NCI-H82 treated with DMSO at 0.1 percent for 48 hours (cell line): ENCODE data around the gene PLXNA2.

Source experiments
- DNase-seq: peaks from one replicate; lab custom pipeline; 2025; ENCODE audit not compliant: unreplicated experiment; lab: John Stamatoyannopoulos, UW

Gene PLXNA2

DNA sequence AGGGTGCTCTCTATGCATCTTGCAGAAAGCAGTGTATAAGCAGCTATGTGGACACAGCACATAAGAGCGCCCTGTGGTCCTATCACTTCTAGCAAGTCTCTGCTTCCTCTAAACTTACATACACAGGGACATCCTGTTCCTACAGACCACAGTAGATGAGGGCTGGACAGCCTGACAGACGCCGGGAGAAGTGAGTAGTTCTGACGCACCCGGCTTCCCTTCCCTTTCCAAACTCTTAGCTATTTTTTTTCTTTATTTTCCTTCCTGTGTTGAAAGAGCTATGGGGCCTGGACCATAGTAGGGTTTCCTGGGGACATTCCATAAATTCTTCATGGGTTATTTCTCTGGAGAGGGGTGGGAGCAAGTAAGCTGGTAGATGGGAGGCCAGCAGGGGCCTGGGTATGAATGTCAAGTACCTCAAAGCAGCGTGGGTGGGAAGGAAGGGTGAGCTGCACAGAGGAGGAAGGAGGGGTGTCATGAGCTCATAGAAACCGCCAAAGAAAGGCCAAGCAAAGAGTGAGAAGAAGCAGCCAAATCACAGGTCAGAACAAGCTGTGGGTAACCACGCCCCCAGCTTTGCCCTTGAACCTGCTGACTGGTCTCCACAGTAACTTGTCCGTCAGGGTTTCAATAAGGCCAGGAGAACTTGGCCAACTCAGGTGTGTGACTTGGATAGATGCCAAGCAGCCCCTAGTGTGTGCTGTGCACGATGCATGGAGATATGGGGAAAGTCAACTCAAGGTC, 36.6 kb downstream of the PLXNA2 start:
- no peak for DNase-seq

- no peak for DNase-seq
Observed at GRCh38 chr1:208206092-208206698, 38.0 kb downstream of the PLXNA2 start.

DNA sequence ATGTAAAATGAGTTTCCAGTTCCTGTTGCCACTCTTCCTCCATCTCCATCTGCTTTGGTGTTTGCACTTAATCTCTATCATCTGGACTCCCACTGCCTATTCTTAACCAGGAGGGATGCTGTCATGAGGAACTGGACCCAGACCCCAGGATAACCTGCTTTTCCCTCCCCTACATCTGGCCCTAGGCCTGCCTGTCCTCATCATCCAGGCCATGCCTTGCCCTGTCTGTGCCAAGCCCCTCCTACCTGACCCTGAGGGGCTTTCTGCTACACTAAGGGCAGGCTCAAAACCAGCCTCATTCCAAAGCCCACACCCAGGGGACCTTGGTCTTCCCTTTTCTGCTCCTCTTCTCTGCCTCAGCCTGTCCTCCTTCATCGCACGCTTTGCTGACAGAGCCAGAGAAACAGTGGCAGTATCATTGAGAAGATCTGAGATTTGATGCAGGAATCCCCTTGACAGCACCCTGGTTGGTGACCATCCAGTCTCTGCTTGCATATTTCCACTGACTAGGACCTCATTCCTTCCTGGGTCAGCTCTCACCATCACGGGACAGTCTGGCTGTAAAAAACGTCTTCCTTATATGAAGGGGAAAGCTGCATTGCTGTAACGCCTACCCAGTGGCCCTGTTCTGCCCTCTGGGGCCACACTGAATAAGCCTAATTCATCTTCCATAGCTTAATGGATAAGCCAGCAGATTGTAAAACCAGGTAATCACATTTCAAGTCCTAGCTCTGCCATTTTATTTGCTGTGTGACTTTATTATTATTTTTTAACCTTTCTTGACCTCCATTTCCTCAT, 38.8 kb downstream of the PLXNA2 start:
- DNase-seq: peak; percentile 34

- DNase-seq: no peak
Observed at GRCh38 chr1:208204779-208205178, 39.4 kb downstream of the PLXNA2 start.

- DNase-seq: no peak
Observed at GRCh38 chr1:208203848-208204609, 40.2 kb downstream of the PLXNA2 start.

GRCh38 chr1:208203127-208203847, 40.9 kb downstream of the PLXNA2 start:
- DNase-seq: no peak

GRCh38 chr1:208202333-208202995, 41.7 kb downstream of the PLXNA2 start:
- no peak for DNase-seq

GRCh38 chr1:208201229-208201628, 43.0 kb downstream of the PLXNA2 start:
- peak; percentile 29 for DNase-seq

- no peak for DNase-seq
Observed at GRCh38 chr1:208200116-208200515, 44.1 kb downstream of the PLXNA2 start.

DNA sequence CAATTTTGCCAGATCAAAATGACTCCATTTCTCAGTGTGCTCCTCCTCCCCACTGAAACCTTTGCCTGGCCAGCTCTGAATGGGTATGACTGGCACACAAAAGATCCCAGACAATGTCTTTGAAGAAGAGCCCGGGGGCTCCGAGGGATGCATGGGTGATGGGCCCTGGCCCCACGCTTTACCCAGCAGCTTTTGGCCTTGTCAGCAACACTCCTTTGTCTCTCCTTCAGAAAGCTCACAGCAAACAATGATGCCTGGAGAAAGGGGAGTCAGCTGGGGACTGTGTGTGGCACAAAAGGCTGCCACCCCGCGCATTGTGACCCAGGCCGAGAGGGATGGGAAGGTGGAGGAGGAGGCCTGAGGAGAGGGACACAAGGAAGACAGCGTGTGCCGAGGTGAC, 45.9 kb downstream of the PLXNA2 start:
- no peak for DNase-seq

DNA sequence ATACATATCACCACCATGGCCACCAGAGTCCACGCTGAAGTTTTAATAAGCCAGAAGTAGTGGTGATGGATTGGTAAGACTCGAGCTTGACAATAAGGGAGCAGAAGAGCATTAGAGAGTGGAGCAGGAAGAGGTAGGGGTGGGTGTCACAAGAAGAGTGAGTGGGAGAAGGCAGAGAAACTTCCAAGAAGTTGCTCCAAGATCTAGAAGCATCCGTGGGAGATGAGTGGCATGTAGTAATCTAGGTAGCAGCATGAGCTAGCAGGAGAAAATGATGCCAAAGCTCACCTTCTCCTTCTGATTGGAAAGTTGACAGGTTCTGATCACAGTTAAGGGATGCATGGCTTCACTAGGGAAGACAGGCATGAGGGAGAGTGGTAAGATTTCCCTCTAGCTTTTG, 49.2 kb downstream of the PLXNA2 start:
- DNase-seq: no peak

DNA sequence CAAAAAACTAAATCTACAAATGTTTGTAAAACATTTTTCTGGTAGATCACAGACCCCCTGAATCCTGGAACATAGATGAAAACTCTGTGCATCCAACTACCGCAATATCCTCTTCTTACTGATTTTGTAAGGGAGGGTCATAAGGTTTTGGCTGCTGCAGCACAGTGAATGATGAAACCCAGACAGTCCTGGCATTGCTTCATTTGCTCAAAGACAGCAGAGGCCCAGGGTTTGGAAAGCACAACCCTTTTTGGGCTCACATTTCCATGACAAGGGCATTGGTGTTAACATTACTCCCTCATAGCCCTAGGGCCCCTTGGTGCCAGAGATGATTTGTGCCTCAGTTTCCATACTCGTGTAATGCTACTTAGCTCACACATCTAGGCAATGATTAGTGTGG, 51.2 kb downstream of the PLXNA2 start:
- DNase-seq: no peak

DNA sequence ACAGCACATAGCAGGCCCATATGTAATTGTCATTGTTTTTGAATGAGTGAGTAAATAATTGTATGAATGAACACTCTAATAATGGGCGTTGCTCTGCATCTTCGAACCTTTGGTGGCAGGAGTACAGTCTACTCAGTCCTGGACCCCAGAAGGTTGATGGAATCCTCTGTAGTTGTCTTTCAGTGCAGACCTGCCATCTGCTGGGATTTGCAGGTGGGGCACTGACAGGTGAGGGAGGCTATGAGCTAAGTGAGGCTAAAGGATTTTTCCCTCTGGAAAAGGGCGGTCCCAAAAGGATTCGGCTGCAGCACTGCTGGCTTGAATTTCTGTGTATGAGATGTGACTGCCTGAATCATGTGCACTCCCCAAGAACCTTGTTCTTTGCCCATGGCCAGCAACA, 53.4 kb downstream of the PLXNA2 start:
- no peak for DNase-seq

GRCh38 chr1:208189716-208190115, 54.5 kb downstream of the PLXNA2 start:
- peak; percentile 82 for DNase-seq

DNA sequence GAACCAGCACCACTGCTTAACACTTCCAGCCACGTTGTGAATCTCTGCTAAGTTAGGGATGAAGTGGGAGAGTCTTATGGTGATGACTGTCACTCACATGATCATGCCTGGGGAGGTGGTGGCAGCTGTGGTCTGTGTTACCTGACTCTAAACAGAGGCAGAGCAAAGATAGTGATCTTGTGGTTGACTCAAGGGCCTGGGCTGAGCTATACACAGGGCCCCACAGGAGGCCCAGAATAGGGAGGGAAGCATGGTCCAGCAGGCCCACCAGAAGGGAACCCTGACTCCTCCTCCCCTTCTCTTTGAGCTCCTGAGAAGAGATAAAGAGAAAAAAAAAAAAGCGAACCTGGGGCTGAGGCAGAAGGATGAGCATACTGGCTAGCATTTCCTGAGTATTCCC, 55.0 kb downstream of the PLXNA2 start:
- DNase-seq: no peak

GRCh38 chr1:208188607-208189006, 55.6 kb downstream of the PLXNA2 start:
- DNase-seq: no peak

GRCh38 chr1:208187499-208188041, 56.6 kb downstream of the PLXNA2 start:
- no peak for DNase-seq

GRCh38 chr1:208185801-208186231, 58.4 kb downstream of the PLXNA2 start:
- DNase-seq: no peak

DNA sequence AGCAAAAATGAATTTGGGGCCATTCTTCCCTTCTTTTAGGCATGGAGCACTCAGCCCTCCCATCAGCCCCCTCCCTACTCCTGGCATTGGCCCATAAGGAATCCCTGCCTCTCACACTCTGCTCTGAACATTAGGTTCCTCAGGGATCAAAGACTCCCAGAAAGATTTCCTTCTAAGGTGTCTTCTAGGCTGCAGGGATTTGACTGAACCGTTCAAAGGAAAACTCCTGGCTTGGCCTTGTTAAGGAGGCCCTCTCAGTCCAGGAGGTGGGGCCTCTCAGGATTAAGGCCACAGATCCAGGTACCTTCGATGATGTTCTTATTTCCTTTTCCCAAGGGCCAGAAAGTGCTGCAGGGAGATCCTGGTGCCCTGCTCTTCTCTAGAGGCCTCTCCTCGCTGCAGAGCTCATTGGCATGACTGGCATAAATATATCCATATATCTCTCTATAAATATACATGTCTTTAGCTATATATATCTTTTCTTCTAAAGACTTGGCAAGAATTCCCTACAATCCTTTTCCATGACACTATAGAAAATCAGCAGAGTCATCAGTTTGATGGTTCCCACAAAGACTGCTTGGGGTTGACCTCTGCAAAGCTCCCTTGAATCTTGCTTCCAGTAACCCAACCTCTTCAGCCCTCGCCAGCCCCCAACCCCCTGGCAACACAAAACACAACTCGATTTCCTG, 59.1 kb downstream of the PLXNA2 start:
- no peak for DNase-seq
